ENCODE results near the gene NPRL2.
A peak's percentile ranks its signal among the peaks of the same experiment; 100 is the strongest.

The NPRL2 gene

DNA sequence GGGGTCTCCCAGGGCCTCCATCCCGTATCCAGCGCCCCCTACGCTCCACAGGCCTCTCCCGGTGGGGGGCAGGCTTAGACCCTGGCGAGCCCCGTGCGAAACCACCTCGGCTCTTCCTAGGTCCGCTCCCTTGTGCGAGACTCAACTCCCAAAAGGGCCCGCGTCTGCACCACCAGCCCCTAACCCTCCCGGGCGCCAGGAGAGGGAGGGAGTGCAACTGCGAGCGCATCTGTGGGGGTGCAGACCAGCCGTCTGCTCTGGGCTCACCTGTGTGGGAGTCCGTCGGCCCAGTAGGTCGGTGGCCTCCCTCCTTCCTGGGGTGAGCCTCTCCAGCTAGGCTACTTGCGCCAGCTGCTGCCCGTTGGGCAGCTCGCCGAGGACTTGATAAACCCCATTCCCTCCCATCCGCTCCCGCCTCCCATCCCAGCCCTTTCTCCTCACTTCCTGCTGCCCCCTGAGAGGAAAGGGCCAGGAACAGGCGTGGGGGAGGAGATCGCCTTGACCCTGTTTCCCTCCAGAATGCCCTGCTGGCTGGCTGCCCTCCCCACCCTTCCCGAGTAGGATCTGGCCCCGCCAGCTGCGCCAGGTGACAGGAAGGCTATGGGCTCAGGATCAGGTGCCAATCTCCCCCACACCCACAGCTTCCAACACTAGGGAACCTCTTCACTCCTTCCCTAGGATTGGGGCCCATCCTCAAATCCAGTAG, 28.0 kb downstream of the NPRL2 start, which contains the start of gene HYAL2:
HYAL2 (minus strand) TSS at position 360 of the 706 bp plus-strand sequence. CDS start 2,256 bp downstream, outside the sequence.
- H3K4me3 ChIP-seq (ENCODE audit: low read depth, low read length): peak within 1 kb of the TSS; percentile 73
- ChIA-PET POLR2A (interaction anchor here (1.0 to 1.4 kb wide), 2 partner anchors 11 to 15 kb away, joined by 3 read pairs; no protein-coding TSS in a partner anchor), CTCF (interaction anchor here (1.0 to 3.5 kb wide), 13 partner anchors 8 to 246 kb away, joined by 3 to 37 read pairs (median 7); partner anchors contain the start of genes HEMK1, HYAL3 and NAA80)
- DNase-seq (ENCODE audit: low read depth, low spot score): no peak
- TF ChIP-seq, protein P1, sequence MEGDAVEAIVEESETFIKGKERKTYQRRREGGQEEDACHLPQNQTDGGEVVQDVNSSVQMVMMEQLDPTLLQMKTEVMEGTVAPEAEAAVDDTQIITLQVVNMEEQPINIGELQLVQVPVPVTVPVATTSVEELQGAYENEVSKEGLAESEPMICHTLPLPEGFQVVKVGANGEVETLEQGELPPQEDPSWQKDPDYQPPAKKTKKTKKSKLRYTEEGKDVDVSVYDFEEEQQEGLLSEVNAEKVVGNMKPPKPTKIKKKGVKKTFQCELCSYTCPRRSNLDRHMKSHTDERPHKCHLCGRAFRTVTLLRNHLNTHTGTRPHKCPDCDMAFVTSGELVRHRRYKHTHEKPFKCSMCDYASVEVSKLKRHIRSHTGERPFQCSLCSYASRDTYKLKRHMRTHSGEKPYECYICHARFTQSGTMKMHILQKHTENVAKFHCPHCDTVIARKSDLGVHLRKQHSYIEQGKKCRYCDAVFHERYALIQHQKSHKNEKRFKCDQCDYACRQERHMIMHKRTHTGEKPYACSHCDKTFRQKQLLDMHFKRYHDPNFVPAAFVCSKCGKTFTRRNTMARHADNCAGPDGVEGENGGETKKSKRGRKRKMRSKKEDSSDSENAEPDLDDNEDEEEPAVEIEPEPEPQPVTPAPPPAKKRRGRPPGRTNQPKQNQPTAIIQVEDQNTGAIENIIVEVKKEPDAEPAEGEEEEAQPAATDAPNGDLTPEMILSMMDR (IDR thresholded peaks at IDR 0.05; ENCODE audit: insufficient read depth, low read length, missing control alignments): no peak

DNA sequence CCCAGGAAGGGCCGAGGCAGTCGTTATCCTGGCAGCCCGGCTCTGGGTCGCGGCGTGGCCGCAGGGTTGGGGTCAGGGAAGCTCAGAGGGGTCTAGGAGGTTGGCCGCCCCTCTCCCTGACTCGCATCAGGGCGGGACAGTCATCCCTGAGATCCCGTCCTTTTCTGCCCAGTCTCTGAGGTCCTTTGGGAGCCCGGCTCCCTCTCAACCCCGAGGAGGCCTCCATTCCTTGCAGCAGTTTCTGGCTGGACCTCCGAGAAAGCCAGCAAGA, 28.5 kb downstream of the NPRL2 start:
- peak overlapping the region; percentile 73 for H3K4me3 ChIP-seq (ENCODE audit: low read depth, low read length)
- ChIA-PET CTCF (interaction anchor here (1.0 to 3.5 kb wide), 11 partner anchors 8 to 247 kb away, joined by 3 to 37 read pairs (median 7); partner anchors contain the start of genes HEMK1, HYAL3 and NAA80), POLR2A (interaction anchor here (1.0 to 1.4 kb wide), 2 partner anchors 11 to 15 kb away, joined by 3 read pairs; no protein-coding TSS in a partner anchor)
- TF ChIP-seq, protein P1 (IDR thresholded peaks at IDR 0.05; ENCODE audit: insufficient read depth, low read length, missing control alignments): no peak
- DNase-seq (ENCODE audit: low read depth, low spot score): no peak

DNA sequence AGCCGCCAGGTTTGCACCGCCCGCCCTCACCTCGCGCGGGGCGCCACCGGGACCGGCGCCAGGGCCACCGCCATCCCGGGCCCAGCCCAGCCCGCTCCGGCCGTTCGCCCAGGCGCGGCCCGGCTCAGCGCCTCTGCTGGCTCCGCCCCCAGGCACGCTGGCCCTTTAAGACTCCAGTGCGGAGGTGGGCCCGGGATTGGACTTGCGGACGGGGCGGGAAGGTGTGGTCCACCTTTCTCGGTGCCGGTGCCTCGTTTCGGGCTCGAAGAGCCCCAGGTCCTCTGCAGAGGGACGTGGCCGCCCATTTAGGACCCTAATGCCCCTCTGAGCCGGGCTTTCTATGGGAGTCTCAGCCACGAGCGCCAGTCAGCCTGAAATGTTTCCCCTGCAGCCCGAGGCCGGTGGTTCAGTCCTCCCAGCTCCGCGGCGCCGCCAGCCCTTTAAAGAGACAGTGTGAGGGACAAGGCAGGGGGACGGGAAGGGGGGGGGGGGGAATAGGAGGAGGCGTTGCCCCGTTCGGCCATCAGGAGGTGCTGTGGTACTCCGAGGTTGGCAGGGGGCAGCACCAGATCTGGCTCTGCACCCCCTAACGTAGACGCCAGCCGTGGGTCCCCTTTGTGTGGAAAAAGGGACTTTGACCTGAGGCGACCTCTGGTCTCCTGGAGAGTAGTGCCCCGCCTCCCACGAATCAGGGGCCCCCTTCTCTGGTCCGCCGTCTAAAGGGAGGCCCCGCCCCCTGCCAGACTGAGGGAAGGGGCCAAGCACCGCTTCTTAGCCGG, 29.1 kb downstream of the NPRL2 start:
- TF ChIP-seq, protein P1 (IDR thresholded peaks at IDR 0.05; ENCODE audit: insufficient read depth, low read length, missing control alignments): peak; percentile 60
- DNase-seq (ENCODE audit: low read depth, low spot score): no peak
- ChIA-PET CTCF (interaction anchor here (0.6 to 3.5 kb wide), 11 partner anchors 7 to 247 kb away, joined by 3 to 37 read pairs (median 7); partner anchors contain the start of gene HEMK1), POLR2A (interaction anchor here (1.0 to 1.4 kb wide), 2 partner anchors 12 to 16 kb away, joined by 3 read pairs; no protein-coding TSS in a partner anchor)
- peak overlapping the region; percentile 73 for H3K4me3 ChIP-seq (ENCODE audit: low read depth, low read length)

GRCh38 chr3:50320853-50321335, 29.7 kb downstream of the NPRL2 start:
- CTCF ChIA-PET: interaction anchor here (0.6 to 3.5 kb wide), 6 partner anchors 10 to 129 kb away, joined by 3 to 11 read pairs (median 6); partner anchors contain the start of genes HYAL3 and NAA80

GRCh38 chr3:50319894-50320625, 30.5 kb downstream of the NPRL2 start:
- DNase-seq (ENCODE audit: low read depth, low spot score): no peak
- peak overlapping the region; percentile 73 for H3K4me3 ChIP-seq (ENCODE audit: low read depth, low read length)
- ChIA-PET POLR2A (no interaction called here), CTCF (interaction anchor here (0.7 to 3.5 kb wide), 5 partner anchors 21 to 156 kb away, joined by 3 to 11 read pairs (median 3); partner anchors contain the start of genes HYAL3 and NAA80)
- TF ChIP-seq, protein P1 (IDR thresholded peaks at IDR 0.05; ENCODE audit: insufficient read depth, low read length, missing control alignments): no peak

More at GRCh38 chr3:50320853-50321335, 29.7 kb downstream of the NPRL2 start:
- TF ChIP-seq, protein P1 (IDR thresholded peaks at IDR 0.05; ENCODE audit: insufficient read depth, low read length, missing control alignments): no peak
- peak overlapping the region; percentile 73 for H3K4me3 ChIP-seq (ENCODE audit: low read depth, low read length)
- no peak for DNase-seq (ENCODE audit: low read depth, low spot score)
- POLR2A ChIA-PET: no interaction called here
